ENCODE measurements around the gene SPATA31D1.

Gene SPATA31D1

GRCh38 chr9:82038897-82039296 is 50.3 kb downstream of the SPATA31D1 start:
- Mint-ChIP-seq H3K4me1 (no peaks in the 10 kb centered on the region), H3K9me3 (no peaks in the 10 kb centered on the region), H3K4me3 (no peak overlapping the region), H3K27me3 (peaks cover 1% of the 10 kb centered on the region), H3K27ac (no peak overlapping the region), H3K36me3 (no peaks in the 10 kb centered on the region)
- DNase-seq (ENCODE audit: low spot score in 2 of 2), result no peak
- ATAC-seq (ENCODE audit: low read depth), result no peak
